ENCODE measurements around the gene PRTFDC1. TPM values are rescaled to one million over a fixed set of nuclear protein-coding genes. Genes with fewer than 3 reads are reported as not detected.

PRTFDC1 gene
- total RNA-seq, 4 donors from 2014 or later, result 0.15 to 2.2 (median 1.8) TPM

- no peaks in the 10 kb centered on the region for H3K9me3 ChIP-seq
- DNase-seq, result no peak
- no peak overlapping the region for H3K27ac ChIP-seq
- H3K4me3 ChIP-seq, result no peak overlapping the region
- no peaks in the 10 kb centered on the region for H3K27me3 ChIP-seq
- TF ChIP-seq POLR2A (IDR thresholded peaks at IDR 0.05), result no peak
- no peak for TF ChIP-seq CTCF (IDR thresholded peaks at IDR 0.05)
- peaks cover 9 to 22% (median 13%) of the 10 kb centered on the region in 3 donors for H3K4me1 ChIP-seq
- intact Hi-C loops (cut with DNase I), result no loop called here
- no peaks in the 10 kb centered on the region for H3K36me3 ChIP-seq
- WGBS, 2 donors, result 82 to 86% methylated on average over 2 of the region's 2 CpGs
Observed at GRCh38 chr10:24899571-24899970, 52.8 kb downstream of the PRTFDC1 start.

GRCh38 chr10:24898501-24898900 lies 53.9 kb downstream of the PRTFDC1 start:
- Histone ChIP-seq H3K9me3 (no peaks in the 10 kb centered on the region), H3K4me1 (peaks cover 9 to 22% (median 13%) of the 10 kb centered on the region in 3 donors), H3K27ac (no peak overlapping the region), H3K4me3 (no peak overlapping the region), H3K36me3 (no peaks in the 10 kb centered on the region), H3K27me3 (no peaks in the 10 kb centered on the region)
- WGBS, 2 donors, result 71 to 86% methylated on average over 2 of the region's 2 CpGs
- TF ChIP-seq POLR2A (IDR thresholded peaks at IDR 0.05), result no peak
- no peak for DNase-seq
- intact Hi-C loops (cut with DNase I), result no loop called here

- intact Hi-C loops (cut with DNase I), result no loop called here
Observed at GRCh38 chr10:24897326-24897926, 55.0 kb downstream of the PRTFDC1 start.

GRCh38 chr10:24894728-24895127 lies 57.7 kb downstream of the PRTFDC1 start:
- intact Hi-C loops (cut with DNase I), result no loop called here
- no peaks in the 10 kb centered on the region for H3K27me3 ChIP-seq
- DNase-seq, result no peak
- H3K36me3 ChIP-seq, result no peaks in the 10 kb centered on the region
- TF ChIP-seq CTCF (IDR thresholded peaks at IDR 0.05) (no peak), POLR2A (IDR thresholded peaks at IDR 0.05) (no peak)
- no peaks in the 10 kb centered on the region for H3K9me3 ChIP-seq
- no peak overlapping the region for H3K4me3 ChIP-seq
- H3K27ac ChIP-seq, result no peak overlapping the region
- no peaks in the 10 kb centered on the region for H3K4me1 ChIP-seq
- 77 to 84% methylated on average over 6 to 7 of the region's 8 CpGs for WGBS, 2 donors

More at GRCh38 chr10:24897326-24897926, 55.0 kb downstream of the PRTFDC1 start:
- no peaks in the 10 kb centered on the region for H3K27me3 ChIP-seq
- no peaks in the 10 kb centered on the region for H3K36me3 ChIP-seq
- H3K9me3 ChIP-seq, result no peaks in the 10 kb centered on the region
- H3K27ac ChIP-seq, result no peak overlapping the region
- 52 to 64% methylated on average over 4 of the region's 4 CpGs for WGBS, 2 donors
- DNase-seq, result no peak
- no peak overlapping the region for H3K4me3 ChIP-seq
- TF ChIP-seq POLR2A (IDR thresholded peaks at IDR 0.05) (no peak), CTCF (IDR thresholded peaks at IDR 0.05) (no peak)
- peaks cover 9 to 17% (median 9%) of the 10 kb centered on the region in 3 donors for H3K4me1 ChIP-seq

GRCh38 chr10:24894309-24894708 lies 58.1 kb downstream of the PRTFDC1 start:
- TF ChIP-seq CTCF (IDR thresholded peaks at IDR 0.05) (no peak), POLR2A (IDR thresholded peaks at IDR 0.05) (no peak)
- Histone ChIP-seq H3K36me3 (no peaks in the 10 kb centered on the region), H3K4me3 (no peak overlapping the region), H3K4me1 (no peaks in the 10 kb centered on the region), H3K9me3 (no peaks in the 10 kb centered on the region), H3K27me3 (no peaks in the 10 kb centered on the region), H3K27ac (no peak overlapping the region)
- intact Hi-C loops (cut with DNase I), result no loop called here
- DNase-seq, result no peak
- WGBS, 2 donors, result 75 to 84% methylated on average over 4 of the region's 5 CpGs

GRCh38 chr10:24893127-24893526 lies 59.3 kb downstream of the PRTFDC1 start:
- TF ChIP-seq POLR2A (IDR thresholded peaks at IDR 0.05) (no peak), CTCF (IDR thresholded peaks at IDR 0.05) (no peak)
- intact Hi-C loops (cut with DNase I), result no loop called here
- H3K4me1 ChIP-seq, result no peaks in the 10 kb centered on the region
- no peaks in the 10 kb centered on the region for H3K36me3 ChIP-seq
- no peak for DNase-seq
- no peaks in the 10 kb centered on the region for H3K27me3 ChIP-seq
- H3K4me3 ChIP-seq, result no peak overlapping the region
- no peaks in the 10 kb centered on the region for H3K9me3 ChIP-seq
- no peak overlapping the region for H3K27ac ChIP-seq
- 74 to 92% methylated on average over 2 of the region's 2 CpGs for WGBS, 2 donors

Data from esophagus squamous epithelium (tissue), 5 donors.